Neural cell (in vitro differentiated cells): Measurements from ENCODE around the gene HIVEP3. TPM values are rescaled to one million over a fixed set of nuclear protein-coding genes. Genes with fewer than 3 reads are reported as not detected.

Experiments used
- H2AFZ ChIP-seq: fragments of 200-600, 300-800 bp; sonication (generic), shearing (Covaris generic); 2 replicates; pipeline ENCODE4 v1.6.0; 2014; ENCODE audit warnings: low read depth, mild to moderate bottlenecking, antibody characterized with exemption, low read length, moderate library complexity
- H3F3A ChIP-seq: fragments of 200-600 bp; shearing (Covaris generic); 2 replicates; pipeline ENCODE4 v1.6.1; 2016; ENCODE audit warnings: mild to moderate bottlenecking, moderate library complexity, mixed read lengths, antibody characterized with exemption, low read length; ENCODE audit not compliant: insufficient read depth, poor library complexity, severe bottlenecking
- H3K27ac ChIP-seq: fragments of 200-600, 300-800 bp; sonication (generic), shearing (Covaris generic); 2 replicates; pipeline ENCODE4 v1.5.1; 2014; ENCODE audit warnings: mild to moderate bottlenecking, low read length, moderate library complexity
- H3K27me3 ChIP-seq: fragments of 300-800, 200-600 bp; sonication (generic), shearing (Covaris generic); 2 replicates; pipeline ENCODE4 v1.6.0; 2014; ENCODE audit warnings: mild to moderate bottlenecking, low read depth, low read length, moderate library complexity; ENCODE audit not compliant: insufficient read depth
- H3K36me3 ChIP-seq: fragments of 300-800, 200-600 bp; sonication (generic), shearing (Covaris generic); 2 replicates; pipeline ENCODE4 v1.5.1; 2014; ENCODE audit warnings: mild to moderate bottlenecking, antibody characterized with exemption, low read length, moderate library complexity; ENCODE audit not compliant: insufficient read depth
- H3K4me2 ChIP-seq: fragments of 300-800, 200-600 bp; sonication (generic), shearing (Covaris generic); 2 replicates; pipeline ENCODE4 v1.6.0; 2014; ENCODE audit warnings: mild to moderate bottlenecking, low read length
- H3K4me3 ChIP-seq: fragments of 300-800, 200-600 bp; sonication (generic), shearing (Covaris generic); 2 replicates; pipeline ENCODE4 v1.5.1; 2014; ENCODE audit warnings: mild to moderate bottlenecking, low read length, moderate library complexity
- H3K79me2 ChIP-seq: fragments of 200-600 bp; shearing (Covaris generic); replicated peaks from 2 replicates; pipeline ENCODE4 v1.6.0; 2014; ENCODE audit warnings: mild to moderate bottlenecking, low read length, moderate library complexity; ENCODE audit not compliant: insufficient read depth
- H3K9ac ChIP-seq: fragments of 300-800, 200-600 bp; sonication (generic), shearing (Covaris generic); 2 replicates; pipeline ENCODE4 v1.6.1; 2016; ENCODE audit warnings: mild to moderate bottlenecking, low read length, mixed read lengths
- H3K9me2 ChIP-seq: fragments of 200-600 bp; shearing (Covaris generic); 2 replicates; pipeline ENCODE4 v1.6.1; 2016; ENCODE audit warnings: mild to moderate bottlenecking, low read length, mixed read lengths; ENCODE audit not compliant: insufficient read depth
- H3K9me3 ChIP-seq: fragments of 200-600, 300-800 bp; sonication (generic), shearing (Covaris generic); 2 replicates; pipeline ENCODE4 v1.6.1; 2016; ENCODE audit warnings: mild to moderate bottlenecking, mixed run types, low read length, moderate library complexity, mixed read lengths
- H4K20me1 ChIP-seq: fragments of 200-600 bp; shearing (Covaris generic); 2 replicates; pipeline ENCODE4 v1.6.1; 2016; ENCODE audit warnings: mild to moderate bottlenecking, mixed run types; ENCODE audit not compliant: insufficient read depth
- EP300 ChIP-seq: fragments of 450-650 bp; conservative IDR thresholded peaks from 2 replicates; pipeline ENCODE4 v1.6.1; 2014; ENCODE audit warnings: antibody characterized with exemption, mild to moderate bottlenecking, moderate library complexity; ENCODE audit not compliant: poor library complexity, severe bottlenecking
- EZH2 ChIP-seq: fragments of 200-600, 300-800 bp; shearing (Covaris generic), sonication (generic); IDR thresholded peaks from 2 replicates; pipeline ENCODE4 v1.6.1; 2014; ENCODE audit warnings: antibody characterized with exemption, low read length, borderline replicate concordance, mild to moderate bottlenecking; ENCODE audit not compliant: insufficient read depth, poor library complexity, severe bottlenecking
- MXI1 ChIP-seq: fragments of 450-650 bp; conservative IDR thresholded peaks from 2 replicates; pipeline ENCODE4 v1.6.1; 2014; ENCODE audit warnings: antibody characterized with exemption, mild to moderate bottlenecking; ENCODE audit not compliant: poor library complexity, severe bottlenecking
- POLR2AphosphoS5 ChIP-seq: IDR thresholded peaks from 2 replicates; pipeline ENCODE4 v1.6.1; 2012
- RAD21 ChIP-seq: fragments of 450-650 bp; conservative IDR thresholded peaks from 2 replicates; pipeline ENCODE4 v1.6.1; 2014; ENCODE audit warnings: antibody characterized with exemption, mild to moderate bottlenecking, moderate library complexity
- REST ChIP-seq: IDR thresholded peaks from 2 replicates; pipeline ENCODE4 v1.6.1; 2012; ENCODE audit warnings: borderline replicate concordance
- SMC3 ChIP-seq: fragments of 450-650 bp; conservative IDR thresholded peaks from 2 replicates; pipeline ENCODE4 v1.6.1; 2014; ENCODE audit warnings: antibody characterized with exemption, mild to moderate bottlenecking, moderate library complexity; ENCODE audit not compliant: poor library complexity
- TAF1 ChIP-seq: IDR thresholded peaks from 2 replicates; pipeline ENCODE4 v1.6.1; 2012; ENCODE audit warnings: low read depth
- polyA plus RNA-seq: library from polyadenylated mRNA; depleted of rRNA; stranded (reverse); fragments of >200 nt; gene quantifications from 2 replicates; pipeline ENCODE4 v1.2.3, GENCODE V29; 2014
- TF ChIP-seq, protein P1 (sequence below): fragments of 450-650 bp; IDR thresholded peaks from 2 replicates; pipeline ENCODE4 v1.5.1; 2014; ENCODE audit warnings: antibody characterized with exemption, mild to moderate bottlenecking, moderate library complexity; ENCODE audit not compliant: poor library complexity, severe bottlenecking

The HIVEP3 gene
- polyA plus RNA-seq, 1 donor from 2014 or later: 2.6 TPM

DNA sequence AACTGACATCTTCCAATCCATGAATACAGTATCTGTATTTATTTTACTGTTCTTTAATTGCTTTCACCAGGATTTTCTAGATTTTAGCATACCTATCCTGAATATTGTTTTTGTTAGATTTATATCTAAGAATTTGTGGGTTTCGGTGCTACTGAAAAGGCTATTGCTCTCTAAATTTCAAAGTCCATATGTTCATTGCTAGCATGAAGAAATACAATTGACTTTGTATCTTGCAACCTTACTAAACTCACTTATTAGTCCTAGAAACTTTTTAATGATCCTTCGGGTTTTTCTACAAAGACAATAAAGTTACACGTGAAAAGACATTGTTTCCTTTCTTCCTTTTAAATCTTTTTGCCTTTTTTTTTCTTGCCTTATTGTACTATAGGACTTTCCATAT lies 12.9 kb upstream of the HIVEP3 start:
- no peaks in the 10 kb centered on the region for H3K9me2 ChIP-seq
- TF ChIP-seq, protein P1, sequence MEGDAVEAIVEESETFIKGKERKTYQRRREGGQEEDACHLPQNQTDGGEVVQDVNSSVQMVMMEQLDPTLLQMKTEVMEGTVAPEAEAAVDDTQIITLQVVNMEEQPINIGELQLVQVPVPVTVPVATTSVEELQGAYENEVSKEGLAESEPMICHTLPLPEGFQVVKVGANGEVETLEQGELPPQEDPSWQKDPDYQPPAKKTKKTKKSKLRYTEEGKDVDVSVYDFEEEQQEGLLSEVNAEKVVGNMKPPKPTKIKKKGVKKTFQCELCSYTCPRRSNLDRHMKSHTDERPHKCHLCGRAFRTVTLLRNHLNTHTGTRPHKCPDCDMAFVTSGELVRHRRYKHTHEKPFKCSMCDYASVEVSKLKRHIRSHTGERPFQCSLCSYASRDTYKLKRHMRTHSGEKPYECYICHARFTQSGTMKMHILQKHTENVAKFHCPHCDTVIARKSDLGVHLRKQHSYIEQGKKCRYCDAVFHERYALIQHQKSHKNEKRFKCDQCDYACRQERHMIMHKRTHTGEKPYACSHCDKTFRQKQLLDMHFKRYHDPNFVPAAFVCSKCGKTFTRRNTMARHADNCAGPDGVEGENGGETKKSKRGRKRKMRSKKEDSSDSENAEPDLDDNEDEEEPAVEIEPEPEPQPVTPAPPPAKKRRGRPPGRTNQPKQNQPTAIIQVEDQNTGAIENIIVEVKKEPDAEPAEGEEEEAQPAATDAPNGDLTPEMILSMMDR: no peak
- TF ChIP-seq RAD21 (no peak), EZH2 (no peak), POLR2AphosphoS5 (no peak), TAF1 (no peak), SMC3 (no peak), EP300 (no peak)
- no peaks in the 10 kb centered on the region for H3K79me2 ChIP-seq
- H3K4me2 ChIP-seq: no peak overlapping the region
- no peak overlapping the region for H3K4me3 ChIP-seq
- H3F3A ChIP-seq: no peaks in the 10 kb centered on the region
- H3K36me3 ChIP-seq: no peaks in the 10 kb centered on the region
- H3K27me3 ChIP-seq: no peaks in the 10 kb centered on the region
- H3K27ac ChIP-seq: no peak overlapping the region
- no peak overlapping the region for H3K9ac ChIP-seq
- H4K20me1 ChIP-seq: no peaks in the 10 kb centered on the region
- H2AFZ ChIP-seq: no peak overlapping the region
- no peaks in the 10 kb centered on the region for H3K9me3 ChIP-seq

DNA sequence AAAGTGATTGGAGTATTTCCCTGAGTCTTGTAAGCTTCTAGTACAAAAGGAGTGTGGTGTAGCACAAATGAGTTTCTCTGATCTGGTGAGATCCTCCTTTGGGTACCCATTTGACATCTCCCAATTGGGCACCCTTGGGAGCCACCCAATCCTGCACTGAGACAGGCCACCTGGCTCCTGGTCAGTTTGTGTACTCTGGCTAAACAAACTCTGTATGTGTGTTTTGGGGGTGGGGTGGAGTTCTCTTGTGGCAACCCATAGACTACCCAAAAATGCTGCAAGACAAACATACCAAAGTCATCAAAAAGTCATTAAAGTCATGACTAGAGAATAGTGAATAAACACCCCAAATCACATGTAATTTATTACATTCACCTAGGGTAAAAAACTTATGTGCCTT lies 8.4 kb upstream of the HIVEP3 start:
- Histone ChIP-seq H3F3A (no peaks in the 10 kb centered on the region), H3K4me2 (no peak overlapping the region), H3K27me3 (no peaks in the 10 kb centered on the region), H2AFZ (no peak overlapping the region), H3K4me3 (no peak overlapping the region), H3K27ac (no peak overlapping the region), H3K79me2 (no peaks in the 10 kb centered on the region), H4K20me1 (no peaks in the 10 kb centered on the region), H3K9ac (no peak overlapping the region), H3K9me3 (peaks cover 3% of the 10 kb centered on the region), H3K36me3 (no peaks in the 10 kb centered on the region), H3K9me2 (no peaks in the 10 kb centered on the region)
- no peak for TF ChIP-seq EZH2
- TF ChIP-seq, protein P1: no peak
- TF ChIP-seq MXI1: no peak
- no peak for TF ChIP-seq TAF1
- no peak for TF ChIP-seq EP300
- no peak for TF ChIP-seq REST
- TF ChIP-seq SMC3: no peak
- TF ChIP-seq RAD21: no peak
- TF ChIP-seq POLR2AphosphoS5: no peak
